ENCODE results near the gene SCAF8. TPM values are rescaled to one million over a fixed set of nuclear protein-coding genes. Genes with fewer than 3 reads are reported as not detected.

SCAF8 gene
- total RNA-seq, 6 donors from 2014 or later, result 26.0 to 79.1 (median 37.2) TPM

DNA sequence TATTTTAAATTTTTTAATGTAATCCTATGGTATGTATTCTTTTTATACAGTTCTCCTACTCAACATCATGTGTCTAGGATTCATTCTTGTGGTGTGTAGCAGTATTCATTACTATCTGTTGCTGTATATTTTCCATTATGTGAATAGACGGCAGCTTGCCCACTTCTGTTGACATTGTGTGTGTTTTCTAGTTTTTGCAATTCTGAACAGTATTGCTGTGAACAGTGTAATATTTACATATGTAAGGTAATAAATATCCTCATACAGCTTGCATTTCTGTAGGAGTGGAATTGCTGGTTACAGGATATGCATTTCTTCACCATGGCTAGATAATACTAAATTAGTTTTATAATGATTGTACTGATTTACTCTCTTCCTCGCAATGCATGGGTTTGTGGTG, 51.9 kb downstream of the SCAF8 start:
- whole genome bisulfite sequencing, 2 donors, result 80 to 90% methylated on average over 2 of the region's 2 CpGs
- no peaks in the 10 kb centered on the region for H3K9me3 ChIP-seq
- no peak overlapping the region for H3K4me3 ChIP-seq
- ATAC-seq (ENCODE audit: low FRiP score in 2 of 2) (no peak), DNase-seq (no peak)
- H3K4me1 ChIP-seq, result no peaks in the 10 kb centered on the region
- no peaks in the 10 kb centered on the region for H3K27me3 ChIP-seq
- TF ChIP-seq POLR2A (IDR thresholded peaks at IDR 0.05) (no peak), EP300 (IDR thresholded peaks at IDR 0.05) (no peak), POLR2AphosphoS5 (IDR thresholded peaks at IDR 0.05) (no peak)
- TF ChIP-seq, protein P1, sequence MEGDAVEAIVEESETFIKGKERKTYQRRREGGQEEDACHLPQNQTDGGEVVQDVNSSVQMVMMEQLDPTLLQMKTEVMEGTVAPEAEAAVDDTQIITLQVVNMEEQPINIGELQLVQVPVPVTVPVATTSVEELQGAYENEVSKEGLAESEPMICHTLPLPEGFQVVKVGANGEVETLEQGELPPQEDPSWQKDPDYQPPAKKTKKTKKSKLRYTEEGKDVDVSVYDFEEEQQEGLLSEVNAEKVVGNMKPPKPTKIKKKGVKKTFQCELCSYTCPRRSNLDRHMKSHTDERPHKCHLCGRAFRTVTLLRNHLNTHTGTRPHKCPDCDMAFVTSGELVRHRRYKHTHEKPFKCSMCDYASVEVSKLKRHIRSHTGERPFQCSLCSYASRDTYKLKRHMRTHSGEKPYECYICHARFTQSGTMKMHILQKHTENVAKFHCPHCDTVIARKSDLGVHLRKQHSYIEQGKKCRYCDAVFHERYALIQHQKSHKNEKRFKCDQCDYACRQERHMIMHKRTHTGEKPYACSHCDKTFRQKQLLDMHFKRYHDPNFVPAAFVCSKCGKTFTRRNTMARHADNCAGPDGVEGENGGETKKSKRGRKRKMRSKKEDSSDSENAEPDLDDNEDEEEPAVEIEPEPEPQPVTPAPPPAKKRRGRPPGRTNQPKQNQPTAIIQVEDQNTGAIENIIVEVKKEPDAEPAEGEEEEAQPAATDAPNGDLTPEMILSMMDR (IDR thresholded peaks at IDR 0.05), result no peak
- no peak overlapping the region for H3K27ac ChIP-seq
- H3K36me3 ChIP-seq, result peaks cover 0 to 21% (median 3%) of the 10 kb centered on the region in 4 donors

DNA sequence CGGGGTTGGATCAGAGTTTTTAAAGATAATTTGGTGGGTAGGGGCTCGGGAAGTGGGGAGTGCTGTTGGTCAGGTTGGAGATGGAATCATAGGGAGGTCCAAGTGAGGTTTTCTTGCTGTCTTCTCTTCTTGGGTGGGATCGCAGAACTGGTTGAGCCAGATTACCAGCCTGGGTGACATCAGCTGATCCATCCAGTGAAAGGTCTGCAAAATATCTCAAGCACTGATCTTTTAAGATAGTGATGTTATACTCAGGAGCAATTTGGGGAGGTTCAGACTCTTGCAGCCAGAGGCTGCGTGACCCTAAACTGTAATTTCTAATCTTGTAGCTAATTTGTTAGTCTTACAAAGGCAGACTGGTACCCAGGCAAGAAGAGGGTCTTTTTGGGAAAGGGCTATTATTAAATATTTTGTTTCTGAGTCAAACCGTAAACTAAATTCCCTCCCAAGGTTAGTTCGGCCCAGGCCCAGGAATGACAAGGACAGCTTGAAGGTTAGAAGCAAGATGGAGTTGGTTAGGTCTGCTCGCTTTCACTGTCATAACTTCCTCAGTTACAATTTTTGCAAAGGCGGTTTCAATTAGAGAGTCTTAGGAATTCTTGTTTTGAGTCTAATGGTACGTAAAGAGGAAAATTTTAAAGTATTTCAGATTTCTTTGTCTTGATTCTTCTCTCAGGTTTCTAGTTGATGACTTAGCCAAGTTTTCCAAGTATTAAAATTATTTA, 53.1 kb downstream of the SCAF8 start:
- Histone ChIP-seq H3K4me3 (no peak overlapping the region), H3K36me3 (peaks cover 0 to 15% (median 3%) of the 10 kb centered on the region in 4 donors), H3K4me1 (no peaks in the 10 kb centered on the region), H3K9me3 (no peaks in the 10 kb centered on the region), H3K27ac (no peak overlapping the region), H3K27me3 (no peaks in the 10 kb centered on the region)
- TF ChIP-seq POLR2AphosphoS5 (IDR thresholded peaks at IDR 0.05), result no peak
- TF ChIP-seq, protein P1 (IDR thresholded peaks at IDR 0.05), result no peak
- TF ChIP-seq EP300 (IDR thresholded peaks at IDR 0.05), result no peak
- TF ChIP-seq POLR2A (IDR thresholded peaks at IDR 0.05), result no peak
- 93 to 96% methylated on average over 9 of the region's 9 CpGs for WGBS, 2 donors
- ATAC-seq (ENCODE audit: low FRiP score in 2 of 2), result no peak
- DNase-seq, result no peak

DNA sequence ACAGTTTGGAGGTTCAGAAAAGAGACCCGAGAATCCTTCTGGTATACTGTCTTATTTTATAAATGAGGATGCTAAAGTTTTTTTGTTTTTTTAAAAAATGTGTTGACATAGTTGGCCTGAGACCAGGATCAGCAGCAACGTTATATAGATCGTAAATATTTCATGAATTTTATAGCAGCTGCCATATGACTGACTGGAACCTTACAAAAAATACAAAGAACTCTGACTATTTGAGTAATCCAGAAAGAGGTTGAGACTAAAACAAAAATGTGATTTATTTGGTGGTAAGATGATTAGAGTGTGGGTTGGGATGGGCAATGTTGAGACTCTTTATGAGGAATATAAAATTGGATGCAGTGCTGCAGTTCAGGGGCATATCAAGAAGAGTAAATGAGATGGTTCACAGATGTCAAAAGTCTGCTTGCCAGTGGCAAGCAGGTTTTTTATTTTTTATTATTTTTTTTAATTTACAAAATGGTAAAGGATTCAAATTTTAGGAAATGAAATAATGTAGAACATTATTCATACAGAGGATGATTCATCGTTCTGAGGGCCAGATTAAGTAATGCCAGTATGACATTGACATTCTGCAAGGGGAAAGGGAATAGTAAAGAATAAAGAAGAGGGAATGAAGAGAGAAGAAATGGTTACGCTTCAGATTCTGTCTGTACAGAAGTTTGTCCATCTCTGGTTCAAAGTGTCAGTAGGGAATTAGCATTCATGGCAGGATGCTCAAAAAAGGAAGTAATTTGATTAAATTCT, 58.5 kb downstream of the SCAF8 start:
- Histone ChIP-seq H3K9me3 (no peaks in the 10 kb centered on the region), H3K27me3 (no peaks in the 10 kb centered on the region), H3K36me3 (peaks cover 0 to 33% (median 3%) of the 10 kb centered on the region in 4 donors), H3K27ac (no peak overlapping the region), H3K4me1 (no peaks in the 10 kb centered on the region), H3K4me3 (no peak overlapping the region)
- no peak for DNase-seq
- no peak for ATAC-seq (ENCODE audit: low FRiP score in 2 of 2)
- 71 to 77% methylated on average over 5 of the region's 5 CpGs for WGBS, 2 donors
- TF ChIP-seq POLR2AphosphoS5 (IDR thresholded peaks at IDR 0.05) (no peak), EP300 (IDR thresholded peaks at IDR 0.05) (no peak), POLR2A (IDR thresholded peaks at IDR 0.05) (no peak)
- TF ChIP-seq, protein P1 (IDR thresholded peaks at IDR 0.05), result no peak

DNA sequence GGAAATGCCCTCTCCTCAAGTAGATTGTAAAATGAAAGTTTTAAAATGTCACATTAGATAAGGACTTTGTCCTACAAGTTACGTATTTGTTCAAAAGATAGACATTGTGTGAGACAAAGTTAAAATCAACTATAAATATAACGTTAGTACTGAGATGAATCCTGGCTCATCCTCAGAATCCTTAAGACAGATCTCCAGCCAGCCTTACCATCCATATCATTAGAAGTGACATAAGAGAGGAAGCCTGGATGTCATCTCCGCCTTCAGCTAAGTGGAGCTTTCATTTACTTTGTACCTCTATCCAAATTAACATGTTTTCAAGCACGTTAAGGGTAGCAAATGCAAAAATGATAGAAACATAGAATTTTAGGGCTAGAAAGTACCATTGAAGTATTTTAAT, 59.1 kb downstream of the SCAF8 start:
- Histone ChIP-seq H3K9me3 (no peaks in the 10 kb centered on the region), H3K36me3 (peaks cover 0 to 37% (median 4%) of the 10 kb centered on the region in 4 donors), H3K27me3 (no peaks in the 10 kb centered on the region), H3K27ac (no peak overlapping the region), H3K4me3 (no peak overlapping the region), H3K4me1 (no peaks in the 10 kb centered on the region)
- no peak for TF ChIP-seq POLR2AphosphoS5 (IDR thresholded peaks at IDR 0.05)
- TF ChIP-seq, protein P1 (IDR thresholded peaks at IDR 0.05), result no peak
- TF ChIP-seq EP300 (IDR thresholded peaks at IDR 0.05), result no peak
- no peak for TF ChIP-seq POLR2A (IDR thresholded peaks at IDR 0.05)
- no peak for ATAC-seq (ENCODE audit: low FRiP score in 2 of 2)
- WGBS, 2 donors, result 82% methylated on average over 4 of the region's 4 CpGs
- no peak for DNase-seq

Measured in upper lobe of left lung (tissue), 6 donors.